Nephron (organoid): Measurements from ENCODE around the gene AGBL2.
A peak's percentile ranks its signal among the peaks of the same experiment; 100 is the strongest.
"Not testable (repeated sequence)": the region's sequence is repeated elsewhere in the genome, so short reads cannot be mapped to it uniquely, and the experiment has no call there.

Experiments
- H3K27ac Mint-ChIP-seq, 3 experiments: 2 replicates each; pipeline ENCODE4 v1.8.0; 2020; ENCODE audit warnings: mixed read lengths in 3 of 3, mild to moderate bottlenecking in 2 of 3, moderate library complexity in 1 of 3
- H3K27me3 Mint-ChIP-seq: 2 replicates; pipeline ENCODE4 v1.8.0; 2021; ENCODE audit warnings: low read depth, mild to moderate bottlenecking, moderate library complexity, mixed read lengths
- H3K36me3 Mint-ChIP-seq: 2 replicates; pipeline ENCODE4 v1.8.0; 2020; ENCODE audit warnings: low read depth, mixed read lengths
- H3K4me1 Mint-ChIP-seq: 2 replicates; pipeline ENCODE4 v1.8.0; 2020; ENCODE audit warnings: mixed read lengths
- H3K4me3 Mint-ChIP-seq, 3 experiments: 2 replicates each; pipeline ENCODE4 v1.8.0; 2020; ENCODE audit warnings: mild to moderate bottlenecking in 3 of 3, mixed read lengths in 3 of 3, moderate library complexity in 2 of 3
- H3K9me3 Mint-ChIP-seq: 2 replicates; pipeline ENCODE4 v1.8.0; 2020; ENCODE audit warnings: mixed read lengths
- TF ChIP-seq, protein P1 (sequence below), 3 experiments: fragments of 200-600 bp; sonication (generic); IDR thresholded peaks; one replicate each; pipeline ENCODE4 v1.5.0; 2021; ENCODE audit warnings: antibody characterized with exemption in 3 of 3; ENCODE audit not compliant: unreplicated experiment in 3 of 3

Gene AGBL2

DNA sequence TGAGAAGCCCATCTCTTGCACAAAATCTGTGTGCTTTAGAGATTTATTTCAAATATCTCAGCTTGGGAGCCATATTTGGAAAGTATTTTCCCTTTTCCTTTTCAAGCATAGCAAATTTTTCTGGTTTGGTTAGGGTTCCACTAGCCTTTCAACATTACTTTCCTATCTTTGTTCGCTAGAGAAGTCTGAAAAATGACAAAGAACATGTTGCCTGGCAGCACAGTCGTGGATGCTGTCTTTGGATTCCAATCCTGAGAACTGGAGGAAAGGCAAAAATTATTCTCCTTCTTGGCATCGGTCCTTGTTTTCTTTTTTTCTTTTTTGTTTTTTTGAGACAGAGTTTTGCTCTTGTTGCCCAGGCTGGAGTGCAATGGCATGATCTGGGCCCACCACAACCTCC lies 65.9 kb downstream of the AGBL2 start:
- peaks cover 9% of the 10 kb centered on the region for H3K9me3 Mint-ChIP-seq
- H3K36me3 Mint-ChIP-seq = no peaks in the 10 kb centered on the region
- no peak overlapping the region for H3K4me3 Mint-ChIP-seq
- TF ChIP-seq, protein P1, sequence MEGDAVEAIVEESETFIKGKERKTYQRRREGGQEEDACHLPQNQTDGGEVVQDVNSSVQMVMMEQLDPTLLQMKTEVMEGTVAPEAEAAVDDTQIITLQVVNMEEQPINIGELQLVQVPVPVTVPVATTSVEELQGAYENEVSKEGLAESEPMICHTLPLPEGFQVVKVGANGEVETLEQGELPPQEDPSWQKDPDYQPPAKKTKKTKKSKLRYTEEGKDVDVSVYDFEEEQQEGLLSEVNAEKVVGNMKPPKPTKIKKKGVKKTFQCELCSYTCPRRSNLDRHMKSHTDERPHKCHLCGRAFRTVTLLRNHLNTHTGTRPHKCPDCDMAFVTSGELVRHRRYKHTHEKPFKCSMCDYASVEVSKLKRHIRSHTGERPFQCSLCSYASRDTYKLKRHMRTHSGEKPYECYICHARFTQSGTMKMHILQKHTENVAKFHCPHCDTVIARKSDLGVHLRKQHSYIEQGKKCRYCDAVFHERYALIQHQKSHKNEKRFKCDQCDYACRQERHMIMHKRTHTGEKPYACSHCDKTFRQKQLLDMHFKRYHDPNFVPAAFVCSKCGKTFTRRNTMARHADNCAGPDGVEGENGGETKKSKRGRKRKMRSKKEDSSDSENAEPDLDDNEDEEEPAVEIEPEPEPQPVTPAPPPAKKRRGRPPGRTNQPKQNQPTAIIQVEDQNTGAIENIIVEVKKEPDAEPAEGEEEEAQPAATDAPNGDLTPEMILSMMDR (IDR thresholded peaks at IDR 0.05; ENCODE audit: unreplicated experiment in 3 of 3) = no peak
- H3K27ac Mint-ChIP-seq = peak overlapping the region in 1 of 3 experiments; percentile 31
- peaks cover 7% of the 10 kb centered on the region for H3K4me1 Mint-ChIP-seq
- peaks cover 4% of the 10 kb centered on the region for H3K27me3 Mint-ChIP-seq

DNA sequence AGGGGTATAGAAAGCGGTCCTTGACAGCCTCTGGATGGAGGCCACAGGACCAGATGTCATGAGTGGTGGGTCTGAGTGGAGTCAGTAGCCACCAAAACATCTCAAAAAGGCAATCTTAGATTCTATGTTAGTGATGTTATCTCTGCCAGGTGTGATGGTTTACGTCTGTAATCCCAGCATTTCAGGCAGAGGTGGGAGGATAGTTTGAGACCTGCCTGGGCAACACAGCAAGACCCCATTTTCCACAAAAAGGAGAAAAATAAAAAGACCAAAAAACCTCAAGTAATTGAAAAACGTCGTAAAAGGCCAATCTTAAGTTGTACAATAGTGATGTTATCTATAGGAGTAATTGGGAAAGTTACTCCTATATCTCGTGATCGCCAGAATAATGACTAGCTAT lies 69.2 kb downstream of the AGBL2 start:
- peaks cover 9% of the 10 kb centered on the region for H3K4me1 Mint-ChIP-seq
- H3K27ac Mint-ChIP-seq = peak overlapping the region in 1 of 3 experiments; percentile 50
- TF ChIP-seq, protein P1 (IDR thresholded peaks at IDR 0.05; ENCODE audit: unreplicated experiment in 3 of 3) = no peak
- H3K9me3 Mint-ChIP-seq = no peaks in the 10 kb centered on the region
- H3K27me3 Mint-ChIP-seq = peaks cover 3% of the 10 kb centered on the region
- peak overlapping the region in 2 of 3 experiments; percentile 4 to 18 for H3K4me3 Mint-ChIP-seq
- no peaks in the 10 kb centered on the region for H3K36me3 Mint-ChIP-seq

DNA sequence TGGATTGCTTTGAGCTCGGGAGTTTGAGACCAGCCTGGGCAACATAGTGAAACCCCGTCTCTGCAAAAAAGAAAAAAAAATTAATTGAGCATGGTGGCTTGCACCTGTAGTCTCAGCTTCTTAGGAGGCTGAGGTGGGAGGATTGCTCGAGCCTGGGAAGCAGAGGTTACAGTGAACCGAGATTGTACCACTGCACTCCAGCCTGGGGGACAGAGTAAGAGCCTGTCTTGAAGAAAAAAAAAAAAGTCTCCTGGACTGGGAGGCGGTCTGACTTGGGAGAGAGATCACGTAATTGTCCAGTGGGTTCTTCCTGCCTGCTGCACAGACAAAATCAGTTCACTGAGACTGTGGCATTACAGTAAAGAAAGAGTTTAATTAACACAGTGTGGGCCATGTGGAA lies 69.7 kb downstream of the AGBL2 start:
- Mint-ChIP-seq H3K36me3 (no peaks in the 10 kb centered on the region), H3K27me3 (no peaks in the 10 kb centered on the region)

DNA sequence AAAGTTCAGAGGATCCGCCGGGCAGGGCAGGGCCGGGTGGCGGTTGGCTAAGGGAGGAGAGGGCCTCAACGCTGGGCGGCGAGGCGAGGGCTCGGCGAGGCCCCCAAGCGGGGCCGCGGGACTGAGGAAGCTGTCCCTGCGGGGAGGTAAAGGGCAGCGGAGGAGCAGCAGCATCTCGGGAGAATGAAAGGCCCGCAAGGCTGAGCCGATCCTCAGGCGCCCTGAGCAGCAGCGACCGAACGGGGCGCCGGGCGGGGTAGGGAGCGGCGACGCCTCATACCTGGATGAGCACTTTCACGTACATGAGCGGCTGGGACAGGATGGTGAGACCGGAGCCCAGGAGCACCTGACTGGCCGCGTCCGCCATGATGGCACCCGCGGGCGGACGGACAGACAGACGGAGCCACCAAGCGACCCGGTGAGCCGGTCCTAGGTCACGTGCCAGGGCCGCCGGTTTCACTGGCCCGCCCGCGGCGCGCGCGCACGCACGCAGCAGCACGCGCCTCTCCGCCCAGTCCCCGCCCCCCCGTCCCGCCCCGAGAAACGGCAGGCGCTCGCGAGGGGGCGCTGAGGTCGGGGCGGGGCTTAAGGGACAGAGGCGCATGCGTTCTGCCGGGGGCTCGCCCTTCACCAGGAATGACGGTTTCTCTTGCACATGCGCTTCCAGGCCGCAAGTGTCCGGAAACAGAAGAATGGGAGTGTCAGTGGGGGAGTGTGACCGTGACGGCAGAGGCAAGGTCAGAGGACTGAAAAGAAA lies 72.9 kb downstream of the AGBL2 start, which contains the start of gene MTCH2:
Gene MTCH2, minus strand, starts transcription at position 461 of the 757 bp plus-strand sequence. Its CDS starts 94 bp downstream, at position 367.
- TF ChIP-seq, protein P1 (IDR thresholded peaks at IDR 0.05; ENCODE audit: unreplicated experiment in 3 of 3) = peak in 1 of 3 experiments; percentile 27
- H3K4me1 Mint-ChIP-seq = peaks cover 12% of the 10 kb centered on the region
- peak within 1 kb of the TSS; percentile 75 to 96 (median 94) for H3K27ac Mint-ChIP-seq
- peaks cover 18% of the 10 kb centered on the region for H3K36me3 Mint-ChIP-seq
- H3K4me3 Mint-ChIP-seq = peak within 1 kb of the TSS; percentile 93 to 98 (median 97)
- H3K27me3 Mint-ChIP-seq = no peaks in the 10 kb centered on the region
- H3K9me3 Mint-ChIP-seq = no peaks in the 10 kb centered on the region

More for the DNA sequence above, 69.7 kb downstream of the AGBL2 start:
- no peaks in the 10 kb centered on the region for H3K9me3 Mint-ChIP-seq
- H3K4me1 Mint-ChIP-seq = peaks cover 12% of the 10 kb centered on the region
- H3K4me3 Mint-ChIP-seq = peak overlapping the region in 1 of 3 experiments; percentile 4
- peak overlapping the region in 1 of 3 experiments; percentile 50 for H3K27ac Mint-ChIP-seq
- TF ChIP-seq, protein P1 (IDR thresholded peaks at IDR 0.05; ENCODE audit: unreplicated experiment in 3 of 3) = no peak

DNA sequence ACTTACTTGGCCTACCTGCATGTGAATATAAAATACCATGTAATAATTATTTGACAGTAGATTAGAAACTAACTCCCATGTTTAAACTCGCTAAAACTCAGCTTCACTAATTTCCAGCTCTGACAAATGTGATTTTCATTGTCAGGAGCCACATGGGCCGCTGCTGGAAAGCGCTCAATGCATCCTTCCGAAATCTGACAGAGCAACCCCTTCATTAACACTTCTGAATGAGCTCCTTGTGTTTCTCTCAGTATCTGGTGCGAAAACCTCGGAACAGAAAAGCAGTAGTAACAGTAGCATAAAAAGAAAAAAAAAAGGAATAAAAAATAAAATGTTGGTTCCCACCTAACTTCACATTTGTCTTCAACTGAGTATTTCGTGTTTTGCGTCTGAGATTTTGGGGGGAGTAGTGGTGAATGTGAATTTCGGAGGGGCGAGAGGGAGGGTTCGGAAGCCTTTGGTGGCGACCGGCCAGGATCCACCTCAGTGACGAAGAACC lies 73.5 kb downstream of the AGBL2 start:
- peak overlapping the region; percentile 93 to 98 (median 97) for H3K4me3 Mint-ChIP-seq
- TF ChIP-seq, protein P1 (IDR thresholded peaks at IDR 0.05; ENCODE audit: unreplicated experiment in 3 of 3) = no peak
- H3K36me3 Mint-ChIP-seq = peaks cover 22% of the 10 kb centered on the region
- H3K27me3 Mint-ChIP-seq = no peaks in the 10 kb centered on the region
- peak overlapping the region; percentile 75 to 96 (median 88) for H3K27ac Mint-ChIP-seq
- peaks cover 12% of the 10 kb centered on the region for H3K4me1 Mint-ChIP-seq
- H3K9me3 Mint-ChIP-seq = no peaks in the 10 kb centered on the region

DNA sequence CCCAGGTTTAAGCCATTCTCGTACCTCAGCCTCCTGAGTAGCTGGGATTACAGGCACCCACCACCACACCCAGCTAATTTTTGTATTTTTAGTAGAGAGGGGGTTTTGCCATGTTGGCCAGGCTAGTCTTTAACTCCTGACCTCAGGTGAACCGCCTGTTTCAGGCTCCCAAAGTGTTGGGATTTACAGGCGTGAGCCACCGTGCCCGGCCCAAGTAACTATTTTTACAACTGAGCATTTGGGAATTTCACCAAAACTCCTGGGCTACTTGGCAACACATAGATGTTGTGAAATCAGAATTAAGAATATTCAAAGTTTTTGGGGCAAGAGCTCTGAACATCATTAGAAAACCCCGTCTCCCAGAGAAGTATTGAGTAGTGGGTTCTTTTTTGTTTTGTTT lies 74.7 kb downstream of the AGBL2 start:
- Mint-ChIP-seq H3K27ac (peak overlapping the region in 1 of 3 experiments; percentile 96), H3K36me3 (peaks cover 25% of the 10 kb centered on the region), H3K4me1 (peaks cover 12% of the 10 kb centered on the region), H3K4me3 (peak overlapping the region; percentile 93 to 98 (median 97))
- not testable (repeated sequence) for H3K27me3 Mint-ChIP-seq, H3K9me3 Mint-ChIP-seq

DNA sequence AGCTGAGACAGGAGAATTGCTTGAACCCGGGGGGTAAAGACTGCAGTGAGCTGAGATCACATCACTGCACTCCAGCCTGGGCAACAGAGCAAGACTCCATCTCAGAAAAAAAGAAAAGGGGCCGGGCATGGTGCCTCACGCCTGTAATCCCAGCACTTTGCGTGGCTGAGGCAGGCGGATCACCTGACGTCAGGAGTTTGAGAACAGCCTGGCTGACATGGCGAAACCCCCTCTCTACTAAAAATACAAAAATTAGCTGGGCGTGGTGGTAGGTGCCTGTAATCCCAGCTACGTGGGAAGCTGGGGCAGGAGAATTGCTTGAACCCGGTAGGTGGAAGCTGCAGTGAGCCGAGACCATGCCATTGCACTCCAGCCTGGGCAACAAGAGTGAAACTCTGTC lies 78.8 kb downstream of the AGBL2 start:
- not testable (repeated sequence) for H3K4me1 Mint-ChIP-seq, H3K4me3 Mint-ChIP-seq, H3K27me3 Mint-ChIP-seq, H3K9me3 Mint-ChIP-seq, H3K27ac Mint-ChIP-seq
- H3K36me3 Mint-ChIP-seq = peaks cover 56% of the 10 kb centered on the region
